Mesendoderm (in vitro differentiated cells): Measurements from ENCODE around the gene PARVB.

Experiments used
- DNase-seq: peaks from one replicate; pipeline ENCODE4 v3.0.0; 2013
- H2AK5ac ChIP-seq: 2 replicates; pipeline ENCODE4 v1.6.1; 2013; ENCODE audit warnings: low read length, inconsistent platforms
- H2BK120ac ChIP-seq: 2 replicates; pipeline ENCODE4 v1.6.1; 2013; ENCODE audit warnings: low read depth, mild to moderate bottlenecking, low read length, moderate library complexity, mixed read lengths
- H2BK15ac ChIP-seq: replicated peaks from 2 replicates; pipeline ENCODE4 v1.6.1; 2013; ENCODE audit warnings: low read depth, mild to moderate bottlenecking, moderate library complexity
- H2BK5ac ChIP-seq: 2 replicates; pipeline ENCODE4 v1.6.1; 2013; ENCODE audit warnings: low read length, inconsistent platforms
- H3K18ac ChIP-seq: 2 replicates; pipeline ENCODE4 v1.6.1; 2013; ENCODE audit warnings: mild to moderate bottlenecking, low read length, mixed read lengths
- H3K23ac ChIP-seq: one replicate; pipeline ENCODE4 v1.6.1; 2013; ENCODE audit warnings: low read length
- H3K27ac ChIP-seq: 2 replicates; pipeline ENCODE4 v1.5.1; 2013; ENCODE audit warnings: low read depth, mild to moderate bottlenecking, inconsistent platforms, low read length, moderate library complexity
- H3K27me3 ChIP-seq: 2 replicates; pipeline ENCODE4 v1.6.1; 2013; ENCODE audit warnings: low read length, control low read depth, mild to moderate bottlenecking, inconsistent platforms; ENCODE audit not compliant: insufficient read depth, poor library complexity
- H3K36me3 ChIP-seq: 2 replicates; pipeline ENCODE4 v1.6.1; 2013; ENCODE audit warnings: low read length, inconsistent platforms; ENCODE audit not compliant: control insufficient read depth, insufficient read depth
- H3K4ac ChIP-seq: one replicate; pipeline ENCODE4 v1.6.1; 2013; ENCODE audit warnings: low read depth, mild to moderate bottlenecking, low read length, moderate library complexity
- H3K4me1 ChIP-seq: 2 replicates; pipeline ENCODE4 v1.6.1; 2013; ENCODE audit warnings: low read depth, low read length, inconsistent platforms; ENCODE audit not compliant: control insufficient read depth
- H3K4me2 ChIP-seq: 2 replicates; pipeline ENCODE4 v1.6.1; 2013; ENCODE audit warnings: low read length
- H3K4me3 ChIP-seq: 2 replicates; pipeline ENCODE4 v1.5.1; 2013; ENCODE audit warnings: mild to moderate bottlenecking, low read length
- H3K56ac ChIP-seq: one replicate; pipeline ENCODE4 v1.6.1; 2013; ENCODE audit warnings: low read length
- H3K79me1 ChIP-seq: 2 replicates; pipeline ENCODE4 v1.6.1; 2013; ENCODE audit warnings: low read length, inconsistent platforms
- H3K79me2 ChIP-seq: 2 replicates; pipeline ENCODE4 v1.6.1; 2013; ENCODE audit warnings: mild to moderate bottlenecking, low read length; ENCODE audit not compliant: control insufficient read depth, insufficient read depth
- H3K9ac ChIP-seq: 2 replicates; pipeline ENCODE4 v1.6.1; 2013; ENCODE audit warnings: low read length, inconsistent platforms
- H4K5ac ChIP-seq: one replicate; pipeline ENCODE4 v1.6.1; 2013; ENCODE audit warnings: low read length
- H4K8ac ChIP-seq: one replicate; pipeline ENCODE4 v1.6.1; 2013; ENCODE audit warnings: low read depth, mild to moderate bottlenecking, control low read depth, low read length, moderate library complexity
- WGBS: extraction: QIAGEN DNeasy Blood & Tissue Kit; methylation state at CpG from one replicate; pipeline ENCODE4 v1.1.7; 2013; ENCODE audit warnings: low lambda C conversion rate, missing lambda C conversion rate; ENCODE audit not compliant: insufficient coverage; ENCODE audit errors: extremely low coverage; 5-methylcytosine and 5-hydroxymethylcytosine counted together

Gene PARVB

DNA sequence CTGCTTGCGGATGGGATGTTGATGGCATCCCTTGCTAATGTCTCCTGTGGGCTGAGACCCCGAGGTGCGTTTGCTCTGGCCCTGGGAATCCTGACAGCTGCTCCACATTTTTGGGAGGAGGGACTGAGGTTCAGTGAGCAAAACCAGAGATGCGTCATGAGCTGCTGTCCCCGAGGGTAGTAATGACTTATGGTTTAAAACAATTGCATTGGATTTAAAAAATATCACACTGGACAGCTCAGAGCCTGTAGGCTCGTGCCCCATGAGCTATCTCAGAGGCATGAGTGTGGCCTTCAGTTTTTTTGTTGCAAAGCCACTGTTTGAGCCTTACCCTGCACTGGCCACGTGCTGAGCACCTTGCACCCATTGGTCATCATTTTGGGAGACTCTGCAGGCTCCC is 135.7 kb downstream of the PARVB start:
- no peak overlapping the region for H3K56ac ChIP-seq
- no CpG with 5 or more reads among the region's 7 CpGs for WGBS
- H3K79me1 ChIP-seq, result no peaks in the 10 kb centered on the region
- DNase-seq, result no peak
- H3K4me1 ChIP-seq, result peaks cover 5% of the 10 kb centered on the region
- no peaks in the 10 kb centered on the region for H3K27me3 ChIP-seq
- H2BK15ac ChIP-seq, result no peak overlapping the region
- H3K4me2 ChIP-seq, result no peak overlapping the region
- no peak overlapping the region for H3K18ac ChIP-seq
- H2AK5ac ChIP-seq, result no peak overlapping the region
- no peak overlapping the region for H3K27ac ChIP-seq
- no peak overlapping the region for H4K5ac ChIP-seq
- no peak overlapping the region for H4K8ac ChIP-seq
- H3K36me3 ChIP-seq, result no peaks in the 10 kb centered on the region
- H2BK120ac ChIP-seq, result no peak overlapping the region
- H3K4me3 ChIP-seq, result no peak overlapping the region
- H3K9ac ChIP-seq, result no peak overlapping the region
- no peaks in the 10 kb centered on the region for H3K79me2 ChIP-seq
- no peak overlapping the region for H3K23ac ChIP-seq
- H3K4ac ChIP-seq, result no peak overlapping the region
- H2BK5ac ChIP-seq, result no peak overlapping the region

DNA sequence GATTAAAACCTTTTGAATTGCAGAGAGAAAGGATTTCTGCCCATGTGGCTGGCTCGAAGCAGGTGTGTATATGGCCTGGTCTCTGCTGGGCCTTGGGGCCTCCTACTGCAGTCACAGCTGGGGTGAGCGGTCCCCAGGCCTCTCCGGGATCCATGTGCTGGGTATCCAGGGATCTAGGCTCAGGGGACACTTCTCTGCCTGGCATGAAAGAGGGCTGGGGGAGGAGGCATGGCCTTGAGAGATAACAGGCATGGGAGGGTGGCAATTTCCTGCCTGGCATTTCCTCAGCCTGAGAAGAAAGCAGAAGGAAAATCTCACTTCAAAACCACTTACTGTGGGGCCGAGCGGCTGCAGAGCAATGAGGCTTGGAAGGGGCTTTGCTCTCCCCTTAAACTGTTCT is 136.3 kb downstream of the PARVB start:
- no peak overlapping the region for H3K18ac ChIP-seq
- H3K79me2 ChIP-seq, result no peaks in the 10 kb centered on the region
- no peak overlapping the region for H2BK15ac ChIP-seq
- no peak overlapping the region for H3K4me2 ChIP-seq
- no peak overlapping the region for H3K27ac ChIP-seq
- no peak overlapping the region for H3K4me3 ChIP-seq
- H4K5ac ChIP-seq, result no peak overlapping the region
- WGBS, result no CpG with 5 or more reads among the region's 5 CpGs
- no peak overlapping the region for H2BK120ac ChIP-seq
- no peak overlapping the region for H3K4ac ChIP-seq
- H3K79me1 ChIP-seq, result no peaks in the 10 kb centered on the region
- no peaks in the 10 kb centered on the region for H3K36me3 ChIP-seq
- no peaks in the 10 kb centered on the region for H3K27me3 ChIP-seq
- peaks cover 5% of the 10 kb centered on the region for H3K4me1 ChIP-seq
- H3K23ac ChIP-seq, result no peak overlapping the region
- no peak overlapping the region for H2BK5ac ChIP-seq
- no peak overlapping the region for H4K8ac ChIP-seq
- no peak overlapping the region for H3K56ac ChIP-seq
- H3K9ac ChIP-seq, result no peak overlapping the region
- no peak for DNase-seq
- H2AK5ac ChIP-seq, result no peak overlapping the region

DNA sequence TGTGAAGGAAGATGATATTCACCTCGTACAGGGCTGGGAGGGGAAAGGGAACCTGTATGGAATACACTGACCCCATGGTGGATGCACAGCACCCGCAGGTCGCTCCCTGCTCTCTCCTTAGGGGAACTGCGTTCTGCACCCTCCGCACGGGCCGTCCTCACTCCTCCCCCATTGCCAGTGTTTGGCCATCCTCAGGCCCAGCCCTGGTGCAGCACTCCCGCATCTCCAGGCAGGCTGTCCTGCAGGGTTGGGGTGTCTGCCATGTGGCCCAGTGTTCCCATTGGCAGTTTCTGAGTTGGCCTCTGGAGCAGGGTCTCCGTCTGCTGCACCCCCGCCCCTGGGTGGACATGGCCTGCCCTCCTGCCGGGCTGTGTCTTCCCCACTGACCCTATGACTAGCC is 137.6 kb downstream of the PARVB start:
- no peak for DNase-seq
- WGBS, result no CpG with 5 or more reads among the region's 11 CpGs
- H2BK120ac ChIP-seq, result no peak overlapping the region
- no peak overlapping the region for H3K27ac ChIP-seq
- H3K56ac ChIP-seq, result no peak overlapping the region
- no peaks in the 10 kb centered on the region for H3K79me2 ChIP-seq
- H3K27me3 ChIP-seq, result no peaks in the 10 kb centered on the region
- no peak overlapping the region for H3K4ac ChIP-seq
- no peak overlapping the region for H3K18ac ChIP-seq
- no peak overlapping the region for H4K8ac ChIP-seq
- H4K5ac ChIP-seq, result no peak overlapping the region
- no peak overlapping the region for H3K9ac ChIP-seq
- no peak overlapping the region for H2BK5ac ChIP-seq
- no peak overlapping the region for H3K23ac ChIP-seq
- H3K4me3 ChIP-seq, result no peak overlapping the region
- H3K4me2 ChIP-seq, result no peak overlapping the region
- H2AK5ac ChIP-seq, result no peak overlapping the region
- no peaks in the 10 kb centered on the region for H3K79me1 ChIP-seq
- no peak overlapping the region for H2BK15ac ChIP-seq
- peaks cover 5% of the 10 kb centered on the region for H3K4me1 ChIP-seq
- H3K36me3 ChIP-seq, result no peaks in the 10 kb centered on the region

DNA sequence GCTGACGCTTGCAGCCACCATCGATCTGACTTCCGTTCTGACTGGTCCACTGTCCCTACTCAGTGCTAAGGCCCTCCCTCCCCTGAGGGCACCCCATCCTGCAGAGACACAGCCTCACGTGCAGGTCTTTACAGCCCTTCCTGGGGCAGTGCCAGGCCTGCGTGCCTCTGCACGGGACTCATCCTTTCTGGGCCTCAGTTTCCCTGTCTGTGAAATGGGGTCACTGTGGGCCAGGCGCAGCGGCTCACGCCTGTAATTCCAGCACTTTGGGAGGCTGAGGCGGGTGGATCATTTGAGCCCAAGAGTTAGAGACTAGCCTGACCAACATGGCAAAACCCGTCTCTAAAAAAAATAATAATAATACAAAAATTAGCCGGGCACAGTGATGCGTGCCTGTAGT is 138.9 kb downstream of the PARVB start:
- no peak for DNase-seq
- no peak overlapping the region for H3K4ac ChIP-seq
- H2BK5ac ChIP-seq, result no peak overlapping the region

DNA sequence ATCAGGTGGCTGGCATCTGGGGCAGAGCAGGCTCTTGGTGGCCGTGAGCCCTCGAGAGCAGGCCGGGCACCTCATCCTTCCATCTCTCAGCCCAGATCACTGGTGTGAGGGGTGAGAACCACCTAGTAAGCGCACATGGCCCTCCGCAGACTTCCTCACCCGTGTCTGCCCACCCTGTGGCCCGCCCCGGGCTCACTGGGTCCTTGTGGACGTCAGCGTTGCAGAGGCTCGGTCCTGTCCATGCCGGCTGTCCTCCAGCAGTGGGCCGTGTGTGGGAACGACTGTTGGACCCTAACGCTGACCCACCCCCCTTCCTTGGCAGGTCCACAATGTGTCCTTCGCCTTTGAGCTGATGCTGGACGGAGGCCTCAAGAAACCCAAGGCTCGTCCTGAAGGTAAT is 139.4 kb downstream of the PARVB start:
- Histone ChIP-seq H4K5ac (no peak overlapping the region), H2BK5ac (no peak overlapping the region), H3K18ac (no peak overlapping the region), H3K4me3 (no peak overlapping the region), H3K79me2 (no peaks in the 10 kb centered on the region), H3K27me3 (no peaks in the 10 kb centered on the region), H2AK5ac (no peak overlapping the region), H3K9ac (no peak overlapping the region), H3K4me2 (no peak overlapping the region), H4K8ac (no peak overlapping the region), H3K56ac (no peak overlapping the region), H3K4ac (no peak overlapping the region), H3K4me1 (peaks cover 3% of the 10 kb centered on the region), H3K27ac (no peak overlapping the region), H2BK15ac (no peak overlapping the region), H3K23ac (no peak overlapping the region), H3K79me1 (no peaks in the 10 kb centered on the region), H2BK120ac (no peak overlapping the region), H3K36me3 (no peaks in the 10 kb centered on the region)
- WGBS, result no CpG with 5 or more reads among the region's 18 CpGs
- DNase-seq, result no peak

More for the DNA sequence above, 138.9 kb downstream of the PARVB start:
- no peak overlapping the region for H2BK15ac ChIP-seq
- H3K18ac ChIP-seq, result no peak overlapping the region
- no peak overlapping the region for H4K5ac ChIP-seq
- no peaks in the 10 kb centered on the region for H3K27me3 ChIP-seq
- no CpG with 5 or more reads among the region's 13 CpGs for WGBS
- no peak overlapping the region for H2BK120ac ChIP-seq
- H3K9ac ChIP-seq, result no peak overlapping the region
- no peak overlapping the region for H2AK5ac ChIP-seq
- no peak overlapping the region for H4K8ac ChIP-seq
- H3K79me2 ChIP-seq, result no peaks in the 10 kb centered on the region
- H3K36me3 ChIP-seq, result no peaks in the 10 kb centered on the region
- no peak overlapping the region for H3K56ac ChIP-seq
- H3K23ac ChIP-seq, result no peak overlapping the region
- no peak overlapping the region for H3K4me3 ChIP-seq
- no peak overlapping the region for H3K4me2 ChIP-seq
- H3K4me1 ChIP-seq, result peaks cover 4% of the 10 kb centered on the region
- no peak overlapping the region for H3K27ac ChIP-seq
- H3K79me1 ChIP-seq, result no peaks in the 10 kb centered on the region

DNA sequence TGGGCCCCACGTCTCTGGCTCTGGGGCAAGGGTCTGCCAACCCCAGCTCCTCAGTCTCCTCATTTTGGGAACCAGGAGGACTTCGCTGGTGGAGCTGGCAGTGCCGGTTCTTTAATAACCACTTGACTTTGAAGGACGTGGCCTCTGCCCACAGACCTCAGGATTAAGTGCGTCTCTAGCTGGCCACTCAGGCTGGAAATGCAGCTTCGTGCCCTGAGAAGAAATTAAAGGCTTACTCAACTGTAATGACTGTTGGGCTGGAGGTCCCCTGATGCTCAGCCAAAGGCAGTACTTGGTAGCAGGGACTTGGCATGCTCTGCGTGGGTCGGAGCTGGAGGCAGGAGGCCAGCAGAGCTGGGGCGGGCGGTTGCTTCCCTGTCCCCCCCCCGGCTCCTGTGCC is 139.9 kb downstream of the PARVB start:
- no peak overlapping the region for H3K27ac ChIP-seq
- no peak overlapping the region for H3K4ac ChIP-seq
- no peak overlapping the region for H3K18ac ChIP-seq
- no peaks in the 10 kb centered on the region for H3K79me2 ChIP-seq
- no peak overlapping the region for H4K5ac ChIP-seq
- no peak overlapping the region for H2BK120ac ChIP-seq
- no peaks in the 10 kb centered on the region for H3K4me1 ChIP-seq
- no peak overlapping the region for H2AK5ac ChIP-seq
- H4K8ac ChIP-seq, result no peak overlapping the region
- no peak overlapping the region for H3K23ac ChIP-seq
- DNase-seq, result no peak
- H2BK15ac ChIP-seq, result no peak overlapping the region
- H3K27me3 ChIP-seq, result no peaks in the 10 kb centered on the region
- no peaks in the 10 kb centered on the region for H3K79me1 ChIP-seq
- no peak overlapping the region for H3K4me2 ChIP-seq
- WGBS, result no CpG with 5 or more reads among the region's 11 CpGs
- no peak overlapping the region for H3K4me3 ChIP-seq
- no peak overlapping the region for H3K9ac ChIP-seq
- no peak overlapping the region for H3K56ac ChIP-seq
- no peaks in the 10 kb centered on the region for H3K36me3 ChIP-seq
- no peak overlapping the region for H2BK5ac ChIP-seq
